ENCODE measurements around the gene CNNM4.

Gene CNNM4

GRCh38 chr2:96801005-96801785, 40.5 kb downstream of the CNNM4 start:
- 0 out of 2 replicates have a peak overlapping the region, but pooled peaks have one; percentile 11 for H3K27ac ChIP-seq (ENCODE audit: low read length)
- ATAC-seq (ENCODE audit: insufficient read depth, low read depth) = peak; percentile 93
- no peak overlapping the region for H2AFZ ChIP-seq (ENCODE audit: low read depth, low read length)
- DNase-seq = peak; percentile 66
- peaks cover 47% of the 10 kb centered on the region for H3K36me3 ChIP-seq (ENCODE audit: insufficient read depth, low read length)
- H3K9ac ChIP-seq (ENCODE audit: low read depth, low read length) = no peak overlapping the region
- no peaks in the 10 kb centered on the region for H3K27me3 ChIP-seq (ENCODE audit: insufficient read depth, low read length, poor library complexity)
- H3K79me2 ChIP-seq (ENCODE audit: insufficient read depth, low read length) = no peaks in the 10 kb centered on the region
- no peaks in the 10 kb centered on the region; the same call in 1 of the 2 replicates for H4K20me1 ChIP-seq (ENCODE audit: insufficient read depth, low read length)
- no peaks in the 10 kb centered on the region for H3K9me3 ChIP-seq (ENCODE audit: insufficient read depth, low read length, severe bottlenecking)
- H3K4me3 ChIP-seq (ENCODE audit: low read depth in 1 of 2, low read length in 2 of 2) = no peak overlapping the region
- no peaks in the 10 kb centered on the region for H3K4me1 ChIP-seq (ENCODE audit: insufficient read depth, low read length)
- no peak overlapping the region for H3K4me2 ChIP-seq (ENCODE audit: insufficient read depth, low read length)
- no peak for TF ChIP-seq EZH2 (IDR thresholded peaks at IDR 0.05; ENCODE audit: borderline replicate concordance, low read depth, low read length, severe bottlenecking)
- TF ChIP-seq CTCF (IDR thresholded peaks at IDR 0.05; ENCODE audit: borderline replicate concordance, extremely low read depth, low read length, poor library complexity, severe bottlenecking) = peak; percentile 90

GRCh38 chr2:96801786-96802595, 41.3 kb downstream of the CNNM4 start:
- Histone ChIP-seq H3K27me3 (ENCODE audit: insufficient read depth, low read length, poor library complexity) (no peaks in the 10 kb centered on the region), H3K4me1 (ENCODE audit: insufficient read depth, low read length) (no peaks in the 10 kb centered on the region), H3K4me2 (ENCODE audit: insufficient read depth, low read length) (no peak overlapping the region), H3K9ac (ENCODE audit: low read depth, low read length) (no peak overlapping the region), H2AFZ (ENCODE audit: low read depth, low read length) (no peak overlapping the region), H3K9me3 (ENCODE audit: insufficient read depth, low read length, severe bottlenecking) (no peaks in the 10 kb centered on the region), H3K4me3 (ENCODE audit: low read depth in 1 of 2, low read length in 2 of 2) (no peak overlapping the region), H3K36me3 (ENCODE audit: insufficient read depth, low read length) (peaks cover 46% of the 10 kb centered on the region), H3K79me2 (ENCODE audit: insufficient read depth, low read length) (no peaks in the 10 kb centered on the region), H4K20me1 (ENCODE audit: insufficient read depth, low read length) (no peaks in the 10 kb centered on the region; the same call in 1 of the 2 replicates), H3K27ac (ENCODE audit: low read length) (no peak overlapping the region)
- DNase-seq (no peak), ATAC-seq (ENCODE audit: insufficient read depth, low read depth) (no peak)
- no peak for TF ChIP-seq EZH2 (IDR thresholded peaks at IDR 0.05; ENCODE audit: borderline replicate concordance, low read depth, low read length, severe bottlenecking)
- no peak for TF ChIP-seq CTCF (IDR thresholded peaks at IDR 0.05; ENCODE audit: borderline replicate concordance, extremely low read depth, low read length, poor library complexity, severe bottlenecking)

- H3K27me3 ChIP-seq (ENCODE audit: insufficient read depth, low read length, poor library complexity) = no peaks in the 10 kb centered on the region
- no peak for DNase-seq
- no peaks in the 10 kb centered on the region; the same call in 1 of the 2 replicates for H4K20me1 ChIP-seq (ENCODE audit: insufficient read depth, low read length)
- H3K4me1 ChIP-seq (ENCODE audit: insufficient read depth, low read length) = no peaks in the 10 kb centered on the region
- no peak for TF ChIP-seq EZH2 (IDR thresholded peaks at IDR 0.05; ENCODE audit: borderline replicate concordance, low read depth, low read length, severe bottlenecking)
- no peak for TF ChIP-seq CTCF (IDR thresholded peaks at IDR 0.05; ENCODE audit: borderline replicate concordance, extremely low read depth, low read length, poor library complexity, severe bottlenecking)
- no peak overlapping the region for H3K9ac ChIP-seq (ENCODE audit: low read depth, low read length)
- no peak overlapping the region for H3K4me3 ChIP-seq (ENCODE audit: low read depth in 1 of 2, low read length in 2 of 2)
- H3K9me3 ChIP-seq (ENCODE audit: insufficient read depth, low read length, severe bottlenecking) = no peaks in the 10 kb centered on the region
- no peaks in the 10 kb centered on the region for H3K79me2 ChIP-seq (ENCODE audit: insufficient read depth, low read length)
- no peak overlapping the region for H2AFZ ChIP-seq (ENCODE audit: low read depth, low read length)
- peaks cover 39% of the 10 kb centered on the region for H3K36me3 ChIP-seq (ENCODE audit: insufficient read depth, low read length)
- no peak overlapping the region for H3K4me2 ChIP-seq (ENCODE audit: insufficient read depth, low read length)
- H3K27ac ChIP-seq (ENCODE audit: low read length) = no peak overlapping the region
- ATAC-seq (ENCODE audit: insufficient read depth, low read depth) = no peak
These were observed 42.0 kb downstream of the CNNM4 start for GRCh38 chr2:96802721-96803120.

All from DND-41 (cell line).